WERI-Rb-1 (cell line): ENCODE results near the gene RASAL1.

Experiments
- DNase-seq: peaks from one replicate; pipeline ENCODE4 v3.0.0-alpha.2; 2020
- H3K27ac ChIP-seq: fragments of 250-450 bp; sonication (Bioruptor Pico); 2 replicates; pipeline ENCODE4 v1.5.1; 2020; ENCODE audit warnings: mild to moderate bottlenecking, moderate library complexity
- H3K27me3 ChIP-seq: fragments of 250-450 bp; sonication (Bioruptor Pico); 2 replicates; pipeline ENCODE4 v1.5.1; 2021; ENCODE audit warnings: mild to moderate bottlenecking, low read depth, moderate library complexity; ENCODE audit not compliant: insufficient read depth, severe bottlenecking
- H3K36me3 ChIP-seq: fragments of 250-450 bp; sonication (Bioruptor Pico); 2 replicates; pipeline ENCODE4 v1.5.1; 2020; ENCODE audit warnings: mild to moderate bottlenecking, moderate library complexity
- H3K4me3 ChIP-seq: 2 replicates; pipeline ENCODE4 v1.5.1; 2011; ENCODE audit warnings: low read depth, mild to moderate bottlenecking, control low read depth, low read length
- H3K9me3 ChIP-seq: fragments of 250-450 bp; sonication (Bioruptor Pico); 2 replicates; pipeline ENCODE4 v1.5.1; 2021; ENCODE audit warnings: mild to moderate bottlenecking, moderate library complexity; ENCODE audit not compliant: severe bottlenecking
- TF ChIP-seq, protein P1 (sequence below): IDR thresholded peaks from 2 replicates; pipeline ENCODE4 v1.5.1; 2011; ENCODE audit warnings: low read depth, mild to moderate bottlenecking, control low read depth, inconsistent platforms, low read length

The RASAL1 gene

DNA sequence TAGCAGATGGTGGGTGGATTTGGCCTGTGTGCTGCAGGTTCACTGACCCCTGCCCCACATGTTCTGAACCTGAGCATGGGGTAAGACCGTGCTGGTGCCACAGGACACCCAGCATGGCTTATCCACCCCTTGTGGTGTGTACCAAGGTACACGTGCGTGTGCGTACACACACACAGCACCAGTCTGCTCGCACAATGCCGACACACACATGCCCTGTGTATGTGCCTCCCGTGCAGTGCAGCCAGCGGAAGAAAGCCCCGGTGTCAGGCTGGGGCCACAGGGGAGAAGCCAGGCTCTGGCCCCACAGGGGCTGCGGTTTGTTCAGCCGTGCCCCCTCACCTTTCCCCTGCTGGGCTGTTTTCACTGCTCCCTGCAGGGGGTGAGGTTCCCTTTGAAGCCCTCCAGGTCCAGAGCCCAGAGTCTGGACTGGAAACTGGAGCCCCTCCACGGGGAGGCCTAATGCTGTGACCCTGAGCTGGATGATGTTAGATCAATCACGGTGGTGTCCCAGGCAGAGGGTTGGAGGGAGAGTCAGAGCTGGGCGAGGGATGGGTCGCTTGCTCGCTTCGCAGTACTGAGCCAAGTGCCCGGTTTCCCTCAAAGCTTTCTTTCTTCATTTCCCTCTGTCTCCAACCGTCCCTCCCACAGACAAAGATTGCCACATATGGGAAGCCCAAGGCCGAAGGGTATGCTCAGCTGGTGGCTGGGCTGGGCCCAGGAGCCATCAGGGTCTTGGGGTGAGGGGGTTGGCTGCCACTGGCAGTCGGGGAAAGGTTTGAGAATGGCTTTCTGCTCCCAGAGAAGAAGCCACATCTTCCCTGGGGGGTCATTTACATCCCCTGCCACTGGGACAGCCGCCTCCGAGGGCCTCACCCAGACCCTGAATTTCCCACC is 72.8 kb downstream of the RASAL1 start:
- peaks cover 20% of the 10 kb centered on the region for H3K36me3 ChIP-seq
- TF ChIP-seq, protein P1, sequence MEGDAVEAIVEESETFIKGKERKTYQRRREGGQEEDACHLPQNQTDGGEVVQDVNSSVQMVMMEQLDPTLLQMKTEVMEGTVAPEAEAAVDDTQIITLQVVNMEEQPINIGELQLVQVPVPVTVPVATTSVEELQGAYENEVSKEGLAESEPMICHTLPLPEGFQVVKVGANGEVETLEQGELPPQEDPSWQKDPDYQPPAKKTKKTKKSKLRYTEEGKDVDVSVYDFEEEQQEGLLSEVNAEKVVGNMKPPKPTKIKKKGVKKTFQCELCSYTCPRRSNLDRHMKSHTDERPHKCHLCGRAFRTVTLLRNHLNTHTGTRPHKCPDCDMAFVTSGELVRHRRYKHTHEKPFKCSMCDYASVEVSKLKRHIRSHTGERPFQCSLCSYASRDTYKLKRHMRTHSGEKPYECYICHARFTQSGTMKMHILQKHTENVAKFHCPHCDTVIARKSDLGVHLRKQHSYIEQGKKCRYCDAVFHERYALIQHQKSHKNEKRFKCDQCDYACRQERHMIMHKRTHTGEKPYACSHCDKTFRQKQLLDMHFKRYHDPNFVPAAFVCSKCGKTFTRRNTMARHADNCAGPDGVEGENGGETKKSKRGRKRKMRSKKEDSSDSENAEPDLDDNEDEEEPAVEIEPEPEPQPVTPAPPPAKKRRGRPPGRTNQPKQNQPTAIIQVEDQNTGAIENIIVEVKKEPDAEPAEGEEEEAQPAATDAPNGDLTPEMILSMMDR: no peak
- H3K4me3 ChIP-seq: no peak overlapping the region
- no peaks in the 10 kb centered on the region for H3K27me3 ChIP-seq
- H3K27ac ChIP-seq: peak overlapping the region; percentile 72
- DNase-seq: peak; percentile 49
- no peaks in the 10 kb centered on the region for H3K9me3 ChIP-seq

DNA sequence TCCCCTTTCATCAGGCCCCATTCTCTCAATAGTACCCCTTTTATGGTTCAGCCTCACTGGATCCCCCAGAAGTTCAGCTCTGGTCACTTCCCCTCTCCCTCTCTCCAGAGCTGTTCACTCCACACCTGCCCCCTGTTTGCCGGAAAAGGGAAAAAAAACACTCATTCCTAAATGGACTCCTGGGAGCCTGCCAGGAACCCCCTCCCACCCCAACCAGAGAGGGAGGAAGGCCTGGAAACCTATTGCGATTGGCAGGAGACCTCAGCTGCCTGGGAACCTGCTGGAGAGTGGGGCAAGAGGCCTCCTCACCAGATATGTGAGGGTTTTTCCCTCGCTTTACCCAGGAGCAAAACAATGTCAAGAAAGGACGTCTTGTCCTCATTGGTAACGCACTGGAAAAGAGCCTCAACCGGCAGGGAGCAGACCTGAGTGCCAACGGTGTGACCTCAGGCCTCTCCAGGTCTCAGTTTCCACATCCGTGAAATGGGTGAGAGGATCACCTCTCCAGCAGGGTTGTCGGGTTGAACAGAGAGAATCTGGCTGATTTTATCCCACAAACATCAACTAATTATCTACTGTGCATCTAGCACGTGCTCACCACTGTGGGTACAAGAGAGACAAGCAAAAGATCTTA is 74.4 kb downstream of the RASAL1 start:
- Histone ChIP-seq H3K9me3 (no peaks in the 10 kb centered on the region), H3K27me3 (no peaks in the 10 kb centered on the region), H3K36me3 (peaks cover 22% of the 10 kb centered on the region), H3K4me3 (no peak overlapping the region), H3K27ac (no peak overlapping the region)
- TF ChIP-seq, protein P1: no peak
- DNase-seq: no peak

DNA sequence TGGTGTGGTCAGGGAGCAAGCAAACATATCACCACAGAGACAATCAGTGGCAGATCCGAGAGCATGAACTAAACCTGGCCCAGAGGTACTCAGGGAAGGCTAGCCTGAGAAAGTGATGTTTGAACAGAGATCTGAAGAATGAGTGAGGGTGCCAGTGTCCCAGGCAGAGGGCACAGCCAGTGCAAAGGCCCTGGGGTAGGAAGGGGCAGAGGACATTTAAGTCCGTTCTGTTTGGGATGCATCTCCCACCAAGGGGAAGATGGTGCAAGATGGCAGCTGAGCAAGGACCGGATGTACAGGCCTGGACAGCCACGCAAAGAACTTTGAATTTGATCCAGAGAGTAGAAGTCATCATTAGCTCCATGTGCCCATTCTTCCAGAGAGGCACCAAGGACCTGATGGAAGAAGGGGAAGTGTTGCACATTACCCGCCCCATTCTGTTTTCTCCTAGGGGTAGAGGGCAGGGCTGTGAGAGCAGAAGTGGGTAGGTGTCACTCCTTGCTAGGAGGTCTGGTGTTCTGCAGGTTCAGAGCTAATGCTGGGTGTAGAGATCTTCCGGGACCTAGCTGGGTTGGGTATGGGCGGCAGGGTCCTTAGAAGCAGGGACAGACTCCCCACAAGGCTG is 75.1 kb downstream of the RASAL1 start:
- H3K36me3 ChIP-seq: peaks cover 22% of the 10 kb centered on the region
- TF ChIP-seq, protein P1: no peak
- H3K9me3 ChIP-seq: no peaks in the 10 kb centered on the region
- DNase-seq: no peak
- H3K4me3 ChIP-seq: no peak overlapping the region
- no peak overlapping the region for H3K27ac ChIP-seq
- no peaks in the 10 kb centered on the region for H3K27me3 ChIP-seq

DNA sequence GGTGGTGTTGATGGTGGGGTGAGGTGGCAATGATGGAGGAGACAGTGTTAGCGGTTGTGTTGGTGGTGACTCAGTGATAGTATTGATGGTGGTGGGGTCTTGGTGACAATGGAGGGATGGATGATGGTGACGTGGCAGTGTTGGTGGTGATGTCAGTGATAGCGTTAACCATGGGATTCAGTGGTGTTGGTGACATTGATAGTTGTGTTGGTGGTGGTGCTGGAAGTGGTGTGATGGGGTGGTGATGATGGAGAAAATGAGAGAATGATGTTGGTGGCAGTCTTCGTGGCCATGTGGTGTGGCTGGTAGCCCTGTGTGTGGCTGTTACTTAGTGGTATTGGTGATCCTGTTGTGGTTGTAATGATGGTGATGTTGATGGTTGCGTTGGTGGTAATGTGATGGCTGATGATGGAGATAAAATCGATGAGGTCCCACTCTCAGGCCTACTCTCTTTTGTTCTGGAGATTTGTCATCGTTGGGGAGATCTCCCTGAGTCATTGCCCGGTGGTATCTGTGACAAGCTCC is 76.4 kb downstream of the RASAL1 start:
- peaks cover 22% of the 10 kb centered on the region for H3K36me3 ChIP-seq

DNA sequence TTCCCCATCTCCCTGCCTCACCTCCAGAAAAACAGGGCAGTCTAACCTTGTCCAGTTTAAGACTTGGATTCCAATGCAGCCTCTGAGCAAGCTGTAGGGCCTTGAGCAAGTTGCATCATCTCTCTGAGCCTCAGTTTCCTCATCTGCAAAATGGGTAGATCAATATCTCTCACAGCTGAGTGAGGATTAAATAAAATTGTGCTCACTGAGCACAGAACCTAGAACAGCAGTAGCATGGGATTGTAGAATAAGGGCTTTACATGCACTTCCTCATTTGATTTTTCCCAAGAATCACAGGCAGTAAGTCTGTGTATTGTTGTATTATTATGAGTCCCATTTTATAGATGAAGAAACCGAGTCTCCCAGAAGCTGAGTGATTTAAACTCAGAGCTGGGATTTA is 77.0 kb downstream of the RASAL1 start:
- no peak overlapping the region for H3K4me3 ChIP-seq
- H3K27me3 ChIP-seq: no peaks in the 10 kb centered on the region
- no peaks in the 10 kb centered on the region for H3K9me3 ChIP-seq
- DNase-seq: no peak
- H3K27ac ChIP-seq: no peak overlapping the region
- TF ChIP-seq, protein P1: no peak
- peaks cover 22% of the 10 kb centered on the region for H3K36me3 ChIP-seq

More for the DNA sequence above, 76.4 kb downstream of the RASAL1 start:
- H3K9me3 ChIP-seq: no peaks in the 10 kb centered on the region
- H3K27me3 ChIP-seq: no peaks in the 10 kb centered on the region
- no peak overlapping the region for H3K27ac ChIP-seq
- TF ChIP-seq, protein P1: no peak
- no peak for DNase-seq
- no peak overlapping the region for H3K4me3 ChIP-seq
